ENCODE measurements around the gene RXFP2.

DNA sequence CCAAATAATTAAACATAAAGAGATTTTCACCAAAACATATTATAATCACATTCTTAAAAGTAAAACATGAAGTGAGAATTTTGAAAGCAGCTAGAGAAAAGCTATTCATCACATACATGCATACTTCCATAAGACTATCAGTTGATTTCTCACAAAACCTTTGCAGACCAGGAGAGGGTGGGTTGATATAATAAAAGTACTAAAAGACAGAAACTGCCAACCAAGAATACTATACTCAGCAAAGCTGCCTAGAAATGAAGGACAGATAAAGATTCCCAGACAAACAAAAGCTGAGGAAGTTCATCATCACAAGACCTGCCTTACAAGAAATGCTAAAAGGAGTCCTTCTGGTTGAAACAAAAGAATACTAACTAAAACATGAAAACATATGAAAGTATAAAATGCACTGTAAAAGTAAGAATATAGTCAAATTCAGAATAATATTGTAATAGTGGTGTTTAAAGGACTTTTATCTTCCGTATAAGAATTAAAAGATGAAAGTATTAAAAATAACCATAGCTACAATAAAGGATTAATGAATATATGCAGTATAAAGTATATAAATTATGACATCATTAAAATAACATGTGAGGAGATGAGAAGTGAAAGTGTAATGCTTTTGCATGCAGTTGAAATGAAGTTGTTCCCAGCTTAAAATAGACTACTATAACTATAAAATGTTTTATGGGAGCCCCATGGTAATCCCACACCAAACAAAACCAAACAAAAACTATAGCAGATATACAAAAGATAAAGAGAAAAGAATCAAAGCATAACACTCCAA is 76.2 kb downstream of the RXFP2 start:
- TF ChIP-seq, protein P1, sequence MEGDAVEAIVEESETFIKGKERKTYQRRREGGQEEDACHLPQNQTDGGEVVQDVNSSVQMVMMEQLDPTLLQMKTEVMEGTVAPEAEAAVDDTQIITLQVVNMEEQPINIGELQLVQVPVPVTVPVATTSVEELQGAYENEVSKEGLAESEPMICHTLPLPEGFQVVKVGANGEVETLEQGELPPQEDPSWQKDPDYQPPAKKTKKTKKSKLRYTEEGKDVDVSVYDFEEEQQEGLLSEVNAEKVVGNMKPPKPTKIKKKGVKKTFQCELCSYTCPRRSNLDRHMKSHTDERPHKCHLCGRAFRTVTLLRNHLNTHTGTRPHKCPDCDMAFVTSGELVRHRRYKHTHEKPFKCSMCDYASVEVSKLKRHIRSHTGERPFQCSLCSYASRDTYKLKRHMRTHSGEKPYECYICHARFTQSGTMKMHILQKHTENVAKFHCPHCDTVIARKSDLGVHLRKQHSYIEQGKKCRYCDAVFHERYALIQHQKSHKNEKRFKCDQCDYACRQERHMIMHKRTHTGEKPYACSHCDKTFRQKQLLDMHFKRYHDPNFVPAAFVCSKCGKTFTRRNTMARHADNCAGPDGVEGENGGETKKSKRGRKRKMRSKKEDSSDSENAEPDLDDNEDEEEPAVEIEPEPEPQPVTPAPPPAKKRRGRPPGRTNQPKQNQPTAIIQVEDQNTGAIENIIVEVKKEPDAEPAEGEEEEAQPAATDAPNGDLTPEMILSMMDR (conservative IDR thresholded peaks at IDR 0.05; ENCODE audit: low read depth, low read length), result no peak
- TF ChIP-seq EZH2 (IDR thresholded peaks at IDR 0.05; ENCODE audit: borderline replicate concordance, low read depth, low read length, poor library complexity, severe bottlenecking), result no peak
